Cerebellar nuclear complex (tissue), 1 donor: ENCODE results near the gene ATOH7.
"Not testable (repeated sequence)": the region's sequence is repeated elsewhere in the genome, so short reads cannot be mapped to it uniquely, and the experiment has no call there.

Experiments
- DNase-seq, 2 experiments: peaks; one replicate each; lab custom pipeline; 2025; lab: John Stamatoyannopoulos, UW

Gene ATOH7

DNA sequence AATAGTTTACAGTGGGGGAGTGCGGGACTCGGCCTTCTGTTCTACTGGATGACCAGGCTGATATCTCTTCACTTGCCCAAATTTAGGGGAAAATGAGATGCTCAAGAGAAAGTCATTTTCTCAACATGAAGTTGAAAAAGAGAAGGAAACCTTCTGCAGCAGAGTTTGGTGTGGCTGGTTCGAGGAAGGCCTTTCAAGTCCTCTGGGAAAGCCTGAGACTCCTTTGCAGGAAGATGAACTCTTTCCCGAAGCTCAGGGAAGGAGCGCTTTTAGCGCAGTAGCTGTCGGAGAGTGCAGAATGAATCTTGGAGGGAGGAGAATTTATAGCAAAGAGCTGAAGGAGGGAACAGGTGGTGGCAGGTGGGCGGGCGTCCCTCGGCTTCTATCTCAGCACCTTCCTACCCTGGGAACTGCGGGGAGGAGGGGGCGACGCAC, at the start of gene ATOH7:
TSS of gene ATOH7 (minus strand) at position 297 of the 435 bp plus-strand sequence. CDS start 436 bp downstream, outside the sequence.
- peak in 1 of 2 experiments; percentile 61 for DNase-seq

- no peak for DNase-seq
Observed at GRCh38 chr10:68280758-68281157, 48.8 kb upstream of the ATOH7 start.

- DNase-seq, result not testable (repeated sequence)
Observed at GRCh38 chr10:68278906-68279753, 47.2 kb upstream of the ATOH7 start.

GRCh38 chr10:68277814-68278213, 45.9 kb upstream of the ATOH7 start:
- not testable (repeated sequence) for DNase-seq

DNA sequence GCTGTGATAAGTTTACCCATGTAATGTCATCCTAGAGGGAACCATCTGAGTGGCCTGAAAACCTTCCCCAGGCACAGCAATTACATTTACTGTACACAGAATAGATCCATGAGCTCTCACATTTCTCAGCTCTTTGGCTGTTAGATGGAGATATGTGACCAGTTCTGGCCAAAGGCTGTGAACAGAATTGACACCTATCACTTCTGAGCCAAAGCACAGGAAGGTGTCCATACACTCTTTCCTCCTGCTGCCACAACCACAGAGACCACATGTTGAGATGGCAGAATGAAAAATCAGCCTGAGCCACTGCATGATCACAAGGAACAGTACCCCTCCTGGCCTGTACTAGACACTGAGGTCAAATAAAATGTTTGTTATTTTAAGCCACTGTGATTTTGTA, 44.3 kb upstream of the ATOH7 start:
- DNase-seq, result no peak

DNA sequence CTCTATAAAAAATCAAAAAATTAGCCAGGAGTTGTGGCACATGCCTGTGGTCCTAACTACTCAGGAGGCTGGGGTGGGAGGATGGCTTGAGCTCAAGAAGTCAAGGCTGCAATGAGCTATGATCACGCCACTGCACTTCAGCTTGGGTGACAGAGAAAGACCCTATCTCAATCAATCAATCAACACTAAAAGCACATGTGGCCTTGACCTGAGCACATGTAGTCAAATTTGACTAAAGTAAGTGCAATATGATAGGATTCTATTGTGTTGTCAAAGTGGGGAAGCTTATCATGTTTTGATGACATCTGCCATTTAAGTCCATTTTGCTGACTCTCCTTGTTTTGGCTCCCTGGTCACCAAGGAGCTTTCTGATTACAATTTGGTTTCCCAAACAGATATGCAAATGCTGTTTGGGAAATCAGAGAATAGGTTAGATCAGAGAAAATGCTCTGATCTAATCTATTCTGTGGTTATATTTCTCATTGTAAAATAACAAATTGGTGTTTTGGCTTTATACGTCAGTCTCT, 43.8 kb upstream of the ATOH7 start:
- no peak for DNase-seq

- DNase-seq, result no peak
Observed at GRCh38 chr10:68272833-68273232, 40.9 kb upstream of the ATOH7 start.

- DNase-seq, result no peak
Observed at GRCh38 chr10:68271196-68271882, 39.4 kb upstream of the ATOH7 start.

GRCh38 chr10:68269562-68270290, 37.8 kb upstream of the ATOH7 start:
- no peak for DNase-seq

GRCh38 chr10:68261132-68261856, 29.4 kb upstream of the ATOH7 start:
- no peak for DNase-seq

DNA sequence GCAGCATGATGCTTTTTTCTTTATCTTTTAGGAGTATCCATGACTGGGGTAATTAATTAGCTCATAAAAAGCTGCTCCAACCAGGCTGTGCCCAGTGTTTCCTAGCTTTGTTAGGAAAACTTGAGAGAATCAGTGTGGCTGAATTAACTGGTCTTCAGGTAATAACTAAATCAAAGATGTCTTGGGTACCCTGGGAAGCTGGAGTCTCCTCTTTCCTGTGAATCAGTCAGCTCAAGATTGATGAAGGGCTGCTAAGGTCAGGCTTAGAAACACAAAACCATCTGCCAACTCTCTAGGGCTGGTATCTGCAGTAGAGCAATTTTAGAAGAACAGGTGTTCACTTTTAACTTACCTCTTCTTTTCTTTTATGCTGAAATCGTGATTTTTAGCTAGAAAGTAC, 21.4 kb upstream of the ATOH7 start:
- no peak for DNase-seq

GRCh38 chr10:68251625-68252495, 19.9 kb upstream of the ATOH7 start:
- no peak for DNase-seq

- DNase-seq, result no peak
Observed at GRCh38 chr10:68251151-68251550, 19.2 kb upstream of the ATOH7 start.

GRCh38 chr10:68249297-68249696, 17.4 kb upstream of the ATOH7 start:
- DNase-seq, result no peak

- no peak for DNase-seq
Observed at GRCh38 chr10:68247931-68248330, 16.0 kb upstream of the ATOH7 start.

DNA sequence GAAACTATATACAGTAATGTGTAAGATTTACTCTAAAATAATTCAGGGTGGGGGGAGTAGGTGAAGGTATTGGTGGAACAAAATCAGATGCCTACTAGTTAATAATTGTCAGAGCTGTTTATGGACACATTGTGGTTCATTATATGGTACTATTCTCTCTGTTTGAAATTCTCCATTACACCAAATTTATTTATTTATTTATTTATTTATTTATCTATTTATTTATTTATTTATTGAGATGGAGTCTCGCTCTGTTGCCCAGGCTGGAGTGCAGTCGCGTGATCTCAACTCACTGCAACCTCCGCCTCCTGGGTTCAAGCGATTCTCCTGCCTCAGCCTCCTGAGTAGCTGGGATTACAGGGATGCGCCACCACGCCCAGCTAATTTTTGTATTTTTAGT, 14.5 kb upstream of the ATOH7 start:
- DNase-seq, result not testable (repeated sequence)

DNA sequence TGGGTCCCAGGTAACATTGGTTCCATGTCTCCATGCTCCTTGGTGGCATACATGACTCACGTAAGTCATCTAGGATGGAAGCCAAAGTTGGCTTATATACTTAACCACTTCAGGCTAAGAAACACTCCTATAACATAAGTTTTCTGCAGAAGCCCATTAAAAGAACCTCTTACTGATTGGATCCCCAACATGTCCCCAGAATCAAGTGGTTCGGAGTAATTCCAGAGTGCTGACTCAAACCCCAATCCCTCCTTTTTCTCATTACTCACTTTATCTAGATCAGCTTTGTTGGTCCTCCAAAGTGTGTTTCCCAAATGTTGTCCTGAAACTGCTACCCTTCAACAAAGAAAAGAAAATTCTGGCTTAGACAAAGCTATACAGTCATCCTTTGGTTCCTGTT, 10.1 kb upstream of the ATOH7 start:
- no peak for DNase-seq

DNA sequence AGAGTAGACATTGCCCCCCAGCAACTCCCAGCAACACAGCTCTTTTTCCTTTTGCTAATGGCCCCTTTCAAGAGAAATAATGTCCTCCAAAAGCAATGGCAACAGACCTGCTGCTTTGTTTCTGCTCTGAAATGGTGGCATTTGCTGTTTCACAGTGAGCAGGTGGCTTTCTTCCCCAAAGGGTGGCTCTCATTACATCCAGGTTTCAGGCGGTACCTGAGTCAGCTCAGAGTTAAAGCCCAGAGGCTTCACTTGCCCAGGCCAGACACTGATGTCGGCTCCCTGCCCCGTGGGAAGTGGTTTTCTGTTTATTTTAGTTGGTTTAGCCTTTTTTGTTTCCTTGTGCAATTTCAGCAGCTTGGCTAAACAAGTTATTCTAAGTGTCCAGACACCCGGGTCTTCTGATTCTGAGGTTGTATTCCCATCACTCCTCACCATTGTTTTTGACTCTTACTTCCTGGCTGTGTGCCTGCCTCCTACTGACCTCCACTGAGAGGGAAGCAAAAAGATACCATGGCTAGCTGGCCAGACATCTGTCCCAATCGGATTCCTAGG, 7.8 kb upstream of the ATOH7 start:
- DNase-seq, result no peak

DNA sequence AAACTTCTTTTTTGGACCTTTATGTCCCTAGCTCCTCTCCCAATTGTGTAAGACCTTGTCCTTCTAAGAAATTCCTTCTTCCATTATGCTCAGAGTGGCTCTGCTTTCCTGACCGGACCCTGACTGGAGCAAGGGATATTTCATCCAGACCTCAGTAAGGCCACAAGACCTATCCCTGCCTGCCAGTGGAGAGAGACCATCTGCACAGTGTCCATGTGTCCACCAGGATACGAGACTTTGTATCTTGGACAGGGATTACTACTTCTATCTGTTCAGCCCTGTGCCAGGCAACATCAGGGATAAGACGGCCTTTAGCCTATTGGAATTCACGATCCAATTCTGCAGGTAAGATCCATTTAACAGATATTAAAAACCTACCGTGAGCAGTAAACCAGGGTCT, 7.2 kb upstream of the ATOH7 start:
- no peak for DNase-seq

GRCh38 chr10:68238371-68238770, 6.5 kb upstream of the ATOH7 start:
- DNase-seq, result no peak
